OCI-LY3 (cell line): ENCODE data around the gene ZBTB7C.

ENCODE experiments used
- H2AFZ ChIP-seq: fragments of 200-600, 300-600 bp; shearing (Covaris generic); 2 replicates; pipeline ENCODE4 v1.6.0; 2014; ENCODE audit warnings: antibody characterized with exemption, low read depth, low read length
- H3K27ac ChIP-seq: fragments of 200-600, 300-600 bp; sonication (generic); 2 replicates; pipeline ENCODE4 v1.5.1; 2014; ENCODE audit warnings: mild to moderate bottlenecking, low read length, moderate library complexity, mixed read lengths
- H3K27me3 ChIP-seq: fragments of 200-600, 300-600 bp; sonication (generic); 2 replicates; pipeline ENCODE4 v1.6.1; 2014; ENCODE audit warnings: low read depth, low read length, mixed read lengths
- H3K36me3 ChIP-seq: fragments of 200-600, 300-600 bp; sonication (generic); replicated peaks from 2 replicates; pipeline ENCODE3; 2014; ENCODE audit warnings: low read depth, low read length, mixed read lengths
- H3K4me1 ChIP-seq: fragments of 300-600, 200-600 bp; sonication (generic); 2 replicates; pipeline ENCODE4 v1.6.1; 2014; ENCODE audit warnings: low read length, mixed read lengths
- H3K4me2 ChIP-seq: fragments of 200-600, 300-600 bp; sonication (generic); 2 replicates; pipeline ENCODE4 v1.6.1; 2014; ENCODE audit warnings: low read length, mixed read lengths
- H3K4me3 ChIP-seq: fragments of 300-600, 200-600 bp; sonication (generic); 2 replicates; pipeline ENCODE4 v1.5.1; 2014; ENCODE audit warnings: antibody characterized with exemption, mild to moderate bottlenecking, low read length, moderate library complexity
- H3K79me2 ChIP-seq: fragments of 300-600, 200-600 bp; shearing (Covaris generic); 2 replicates; pipeline ENCODE4 v1.6.1; 2014; ENCODE audit warnings: mild to moderate bottlenecking, low read length, mixed read lengths
- H3K9ac ChIP-seq: fragments of 300-600, 200-600 bp; shearing (Covaris generic); 2 replicates; pipeline ENCODE4 v1.6.0; 2014; ENCODE audit warnings: mild to moderate bottlenecking, low read length, moderate library complexity
- H3K9me3 ChIP-seq: fragments of 200-600, 300-600 bp; shearing (Covaris generic); 2 replicates; pipeline ENCODE4 v1.6.1; 2014; ENCODE audit warnings: low read length, mixed read lengths; ENCODE audit not compliant: insufficient read depth
- H4K20me1 ChIP-seq: fragments of 200-600, 300-600 bp; sonication (generic); 2 replicates; pipeline ENCODE4 v1.6.1; 2016; ENCODE audit warnings: low read length, mixed read lengths; ENCODE audit not compliant: insufficient read depth
- CTCF ChIP-seq: fragments of 200-600, 300-600 bp; sonication (generic); IDR thresholded peaks from 2 replicates; pipeline ENCODE4 v1.5.1; 2014; ENCODE audit warnings: antibody characterized with exemption, low read length, low read depth
- EZH2phosphoT487 ChIP-seq: fragments of 200-600 bp; shearing (Covaris generic); IDR thresholded peaks from 2 replicates; pipeline ENCODE4 v1.6.1; 2018; ENCODE audit warnings: antibody characterized with exemption, mixed run types, low read depth

ZBTB7C gene

GRCh38 chr18:48193521-48194492, 215.4 kb downstream of the ZBTB7C start:
- Histone ChIP-seq H2AFZ (no peak overlapping the region), H4K20me1 (no peaks in the 10 kb centered on the region), H3K79me2 (no peaks in the 10 kb centered on the region), H3K9ac (no peak overlapping the region), H3K4me1 (no peaks in the 10 kb centered on the region), H3K9me3 (no peaks in the 10 kb centered on the region), H3K4me2 (no peak overlapping the region), H3K36me3 (no peaks in the 10 kb centered on the region), H3K27ac (no peak overlapping the region), H3K4me3 (no peak overlapping the region), H3K27me3 (peaks cover 71% of the 10 kb centered on the region)
- TF ChIP-seq CTCF (no peak), EZH2phosphoT487 (no peak)

GRCh38 chr18:48192542-48192941, 216.6 kb downstream of the ZBTB7C start:
- Histone ChIP-seq H3K36me3 (no peaks in the 10 kb centered on the region), H2AFZ (no peak overlapping the region), H3K4me1 (no peaks in the 10 kb centered on the region), H3K9me3 (no peaks in the 10 kb centered on the region), H3K4me3 (no peak overlapping the region), H3K4me2 (no peak overlapping the region), H3K27ac (no peak overlapping the region), H3K79me2 (no peaks in the 10 kb centered on the region), H3K27me3 (peaks cover 69% of the 10 kb centered on the region), H3K9ac (no peak overlapping the region), H4K20me1 (no peaks in the 10 kb centered on the region)
- TF ChIP-seq EZH2phosphoT487 = no peak
- TF ChIP-seq CTCF = no peak

GRCh38 chr18:48191494-48191893, 217.7 kb downstream of the ZBTB7C start:
- Histone ChIP-seq H3K27me3 (peaks cover 66% of the 10 kb centered on the region), H3K4me2 (no peak overlapping the region), H3K9me3 (no peaks in the 10 kb centered on the region), H2AFZ (no peak overlapping the region), H3K4me1 (no peaks in the 10 kb centered on the region), H3K36me3 (no peaks in the 10 kb centered on the region), H3K9ac (no peak overlapping the region), H3K4me3 (no peak overlapping the region), H3K27ac (no peak overlapping the region), H4K20me1 (no peaks in the 10 kb centered on the region), H3K79me2 (no peaks in the 10 kb centered on the region)
- TF ChIP-seq CTCF (no peak), EZH2phosphoT487 (no peak)

GRCh38 chr18:48190994-48191393, 218.2 kb downstream of the ZBTB7C start:
- H4K20me1 ChIP-seq = no peaks in the 10 kb centered on the region
- no peaks in the 10 kb centered on the region for H3K4me1 ChIP-seq
- TF ChIP-seq CTCF (no peak), EZH2phosphoT487 (no peak)
- H3K36me3 ChIP-seq = no peaks in the 10 kb centered on the region
- H3K9me3 ChIP-seq = no peaks in the 10 kb centered on the region
- no peak overlapping the region for H2AFZ ChIP-seq
- no peak overlapping the region for H3K27ac ChIP-seq
- no peak overlapping the region for H3K4me3 ChIP-seq
- H3K9ac ChIP-seq = no peak overlapping the region
- H3K4me2 ChIP-seq = no peak overlapping the region
- peaks cover 66% of the 10 kb centered on the region for H3K27me3 ChIP-seq
- H3K79me2 ChIP-seq = no peaks in the 10 kb centered on the region
